ENCODE data around the gene GFI1.

DNA sequence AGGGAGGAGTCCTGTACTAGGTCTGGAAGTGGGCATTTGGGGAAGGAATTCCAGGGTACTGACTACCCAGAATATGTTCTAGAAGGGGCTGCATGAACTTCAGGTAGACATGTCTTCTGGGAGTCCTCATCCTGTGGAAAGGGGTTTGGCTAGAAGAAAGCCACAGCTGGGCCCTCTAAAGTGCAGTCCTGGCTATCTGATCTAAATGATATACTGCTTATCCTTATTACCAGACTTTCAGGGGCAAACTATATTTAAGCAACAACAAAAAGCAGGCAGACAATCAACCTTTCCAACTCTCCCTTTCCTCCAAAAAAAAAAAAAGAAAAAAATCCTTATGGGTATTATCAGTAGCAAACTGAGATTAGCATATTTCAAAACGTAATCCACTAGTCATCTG, 29.8 kb upstream of the GFI1 start:
- TF ChIP-seq, protein P1, sequence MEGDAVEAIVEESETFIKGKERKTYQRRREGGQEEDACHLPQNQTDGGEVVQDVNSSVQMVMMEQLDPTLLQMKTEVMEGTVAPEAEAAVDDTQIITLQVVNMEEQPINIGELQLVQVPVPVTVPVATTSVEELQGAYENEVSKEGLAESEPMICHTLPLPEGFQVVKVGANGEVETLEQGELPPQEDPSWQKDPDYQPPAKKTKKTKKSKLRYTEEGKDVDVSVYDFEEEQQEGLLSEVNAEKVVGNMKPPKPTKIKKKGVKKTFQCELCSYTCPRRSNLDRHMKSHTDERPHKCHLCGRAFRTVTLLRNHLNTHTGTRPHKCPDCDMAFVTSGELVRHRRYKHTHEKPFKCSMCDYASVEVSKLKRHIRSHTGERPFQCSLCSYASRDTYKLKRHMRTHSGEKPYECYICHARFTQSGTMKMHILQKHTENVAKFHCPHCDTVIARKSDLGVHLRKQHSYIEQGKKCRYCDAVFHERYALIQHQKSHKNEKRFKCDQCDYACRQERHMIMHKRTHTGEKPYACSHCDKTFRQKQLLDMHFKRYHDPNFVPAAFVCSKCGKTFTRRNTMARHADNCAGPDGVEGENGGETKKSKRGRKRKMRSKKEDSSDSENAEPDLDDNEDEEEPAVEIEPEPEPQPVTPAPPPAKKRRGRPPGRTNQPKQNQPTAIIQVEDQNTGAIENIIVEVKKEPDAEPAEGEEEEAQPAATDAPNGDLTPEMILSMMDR (IDR thresholded peaks at IDR 0.05), result no peak
- no peak for TF ChIP-seq SMC3 (IDR thresholded peaks at IDR 0.05; ENCODE audit: low read depth, low read length)
- no peak for TF ChIP-seq EP300 (IDR thresholded peaks at IDR 0.05; ENCODE audit: borderline replicate concordance in 1 of 2, low read depth in 1 of 2, low read length in 1 of 2)
- TF ChIP-seq USF1 (IDR thresholded peaks at IDR 0.05; ENCODE audit: borderline replicate concordance, low read depth), result no peak
